Measurements from ENCODE around the gene HAUS8.

- TF ChIP-seq, protein P1, sequence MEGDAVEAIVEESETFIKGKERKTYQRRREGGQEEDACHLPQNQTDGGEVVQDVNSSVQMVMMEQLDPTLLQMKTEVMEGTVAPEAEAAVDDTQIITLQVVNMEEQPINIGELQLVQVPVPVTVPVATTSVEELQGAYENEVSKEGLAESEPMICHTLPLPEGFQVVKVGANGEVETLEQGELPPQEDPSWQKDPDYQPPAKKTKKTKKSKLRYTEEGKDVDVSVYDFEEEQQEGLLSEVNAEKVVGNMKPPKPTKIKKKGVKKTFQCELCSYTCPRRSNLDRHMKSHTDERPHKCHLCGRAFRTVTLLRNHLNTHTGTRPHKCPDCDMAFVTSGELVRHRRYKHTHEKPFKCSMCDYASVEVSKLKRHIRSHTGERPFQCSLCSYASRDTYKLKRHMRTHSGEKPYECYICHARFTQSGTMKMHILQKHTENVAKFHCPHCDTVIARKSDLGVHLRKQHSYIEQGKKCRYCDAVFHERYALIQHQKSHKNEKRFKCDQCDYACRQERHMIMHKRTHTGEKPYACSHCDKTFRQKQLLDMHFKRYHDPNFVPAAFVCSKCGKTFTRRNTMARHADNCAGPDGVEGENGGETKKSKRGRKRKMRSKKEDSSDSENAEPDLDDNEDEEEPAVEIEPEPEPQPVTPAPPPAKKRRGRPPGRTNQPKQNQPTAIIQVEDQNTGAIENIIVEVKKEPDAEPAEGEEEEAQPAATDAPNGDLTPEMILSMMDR (conservative IDR thresholded peaks at IDR 0.05), result no peak
- TF ChIP-seq EZH2 (IDR thresholded peaks at IDR 0.05; ENCODE audit: low read depth), result no peak
Measured at GRCh38 chr19:17098326-17098725, 23.1 kb upstream of the HAUS8 start.
